H1 (cell line): ENCODE data around the gene KTN1. TPM values are rescaled to one million over a fixed set of nuclear protein-coding genes. Genes with fewer than 3 reads are reported as not detected.

ENCODE experiments used
- CHD2 ChIP-seq: IDR thresholded peaks from 2 replicates; pipeline ENCODE4 v1.6.1; 2012; ENCODE audit warnings: low read length, improper control_type of control experiment
- MAFK ChIP-seq: IDR thresholded peaks from 2 replicates; pipeline ENCODE4 v1.6.1; 2012; ENCODE audit warnings: low read depth, mild to moderate bottlenecking, improper control_type of control experiment, low read length
- NANOG ChIP-seq: IDR thresholded peaks from 2 replicates; pipeline ENCODE4 v1.6.1; 2011; ENCODE audit warnings: low read length, low read depth, mild to moderate bottlenecking, inconsistent platforms; ENCODE audit not compliant: insufficient read depth, poor library complexity, severe bottlenecking
- polyA plus RNA-seq, 7 experiments: library from polyadenylated mRNA; depleted of rRNA in 3 of 7; stranded (reverse) in 5 of 7; unstranded in 2 of 7; fragments of >200 nt in 5 of 7; fragments of 200-250 nt in 2 of 7; gene quantifications; 1 replicate in 5 of 7; 2 replicates in 1 of 7; 4 replicates in 1 of 7; pipeline versions ENCODE4 v1.2.1 to v1.2.3, GENCODE V29; 2011 to 2013; ENCODE audit warnings: missing spikeins in 2 of 7, mixed read lengths in 2 of 7
- total RNA-seq: library from RNA; stranded (reverse); fragmentation: NEBNext Ultra II Directional; extraction: Animal tissue kit (Norgen Biotek cat#: 25700); gene quantifications from 2 replicates; pipeline ENCODE4 v1.2.1, GENCODE V29; 2021
- TF ChIP-seq, protein P1 (sequence below): fragments of 300-600 bp; sonication (generic); IDR thresholded peaks from 2 replicates; pipeline ENCODE4 v1.7.1; 2012; ENCODE audit warnings: low read length, moderate library complexity, mild to moderate bottlenecking, inconsistent platforms; ENCODE audit not compliant: insufficient replicate concordance

KTN1 gene
- total and polyA plus RNA-seq, 2 of the 8 experiments (the other 6 are each of a cell fraction or from before 2014, with no cell fraction given): 15.4 to 151 TPM

DNA sequence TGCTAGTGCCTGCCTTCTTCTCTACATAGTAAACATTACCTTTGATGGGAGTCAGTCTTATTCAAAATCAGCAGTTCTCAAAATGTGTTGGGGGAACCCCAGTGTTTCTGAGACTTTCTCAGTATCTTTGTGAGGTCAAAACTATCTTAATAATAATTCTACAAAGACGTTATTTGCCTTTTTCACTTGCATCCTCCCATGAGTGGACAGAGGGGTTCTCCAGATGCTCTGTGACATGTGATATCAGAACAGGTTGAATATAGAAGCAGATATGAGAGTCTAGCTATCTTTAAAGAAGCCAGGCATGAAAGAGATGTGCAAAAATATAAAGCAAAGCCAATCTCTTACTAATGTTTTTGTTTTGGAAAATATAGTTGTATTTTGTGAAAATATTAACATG is 144.7 kb downstream of the KTN1 start (continued):
- TF ChIP-seq, protein P1, sequence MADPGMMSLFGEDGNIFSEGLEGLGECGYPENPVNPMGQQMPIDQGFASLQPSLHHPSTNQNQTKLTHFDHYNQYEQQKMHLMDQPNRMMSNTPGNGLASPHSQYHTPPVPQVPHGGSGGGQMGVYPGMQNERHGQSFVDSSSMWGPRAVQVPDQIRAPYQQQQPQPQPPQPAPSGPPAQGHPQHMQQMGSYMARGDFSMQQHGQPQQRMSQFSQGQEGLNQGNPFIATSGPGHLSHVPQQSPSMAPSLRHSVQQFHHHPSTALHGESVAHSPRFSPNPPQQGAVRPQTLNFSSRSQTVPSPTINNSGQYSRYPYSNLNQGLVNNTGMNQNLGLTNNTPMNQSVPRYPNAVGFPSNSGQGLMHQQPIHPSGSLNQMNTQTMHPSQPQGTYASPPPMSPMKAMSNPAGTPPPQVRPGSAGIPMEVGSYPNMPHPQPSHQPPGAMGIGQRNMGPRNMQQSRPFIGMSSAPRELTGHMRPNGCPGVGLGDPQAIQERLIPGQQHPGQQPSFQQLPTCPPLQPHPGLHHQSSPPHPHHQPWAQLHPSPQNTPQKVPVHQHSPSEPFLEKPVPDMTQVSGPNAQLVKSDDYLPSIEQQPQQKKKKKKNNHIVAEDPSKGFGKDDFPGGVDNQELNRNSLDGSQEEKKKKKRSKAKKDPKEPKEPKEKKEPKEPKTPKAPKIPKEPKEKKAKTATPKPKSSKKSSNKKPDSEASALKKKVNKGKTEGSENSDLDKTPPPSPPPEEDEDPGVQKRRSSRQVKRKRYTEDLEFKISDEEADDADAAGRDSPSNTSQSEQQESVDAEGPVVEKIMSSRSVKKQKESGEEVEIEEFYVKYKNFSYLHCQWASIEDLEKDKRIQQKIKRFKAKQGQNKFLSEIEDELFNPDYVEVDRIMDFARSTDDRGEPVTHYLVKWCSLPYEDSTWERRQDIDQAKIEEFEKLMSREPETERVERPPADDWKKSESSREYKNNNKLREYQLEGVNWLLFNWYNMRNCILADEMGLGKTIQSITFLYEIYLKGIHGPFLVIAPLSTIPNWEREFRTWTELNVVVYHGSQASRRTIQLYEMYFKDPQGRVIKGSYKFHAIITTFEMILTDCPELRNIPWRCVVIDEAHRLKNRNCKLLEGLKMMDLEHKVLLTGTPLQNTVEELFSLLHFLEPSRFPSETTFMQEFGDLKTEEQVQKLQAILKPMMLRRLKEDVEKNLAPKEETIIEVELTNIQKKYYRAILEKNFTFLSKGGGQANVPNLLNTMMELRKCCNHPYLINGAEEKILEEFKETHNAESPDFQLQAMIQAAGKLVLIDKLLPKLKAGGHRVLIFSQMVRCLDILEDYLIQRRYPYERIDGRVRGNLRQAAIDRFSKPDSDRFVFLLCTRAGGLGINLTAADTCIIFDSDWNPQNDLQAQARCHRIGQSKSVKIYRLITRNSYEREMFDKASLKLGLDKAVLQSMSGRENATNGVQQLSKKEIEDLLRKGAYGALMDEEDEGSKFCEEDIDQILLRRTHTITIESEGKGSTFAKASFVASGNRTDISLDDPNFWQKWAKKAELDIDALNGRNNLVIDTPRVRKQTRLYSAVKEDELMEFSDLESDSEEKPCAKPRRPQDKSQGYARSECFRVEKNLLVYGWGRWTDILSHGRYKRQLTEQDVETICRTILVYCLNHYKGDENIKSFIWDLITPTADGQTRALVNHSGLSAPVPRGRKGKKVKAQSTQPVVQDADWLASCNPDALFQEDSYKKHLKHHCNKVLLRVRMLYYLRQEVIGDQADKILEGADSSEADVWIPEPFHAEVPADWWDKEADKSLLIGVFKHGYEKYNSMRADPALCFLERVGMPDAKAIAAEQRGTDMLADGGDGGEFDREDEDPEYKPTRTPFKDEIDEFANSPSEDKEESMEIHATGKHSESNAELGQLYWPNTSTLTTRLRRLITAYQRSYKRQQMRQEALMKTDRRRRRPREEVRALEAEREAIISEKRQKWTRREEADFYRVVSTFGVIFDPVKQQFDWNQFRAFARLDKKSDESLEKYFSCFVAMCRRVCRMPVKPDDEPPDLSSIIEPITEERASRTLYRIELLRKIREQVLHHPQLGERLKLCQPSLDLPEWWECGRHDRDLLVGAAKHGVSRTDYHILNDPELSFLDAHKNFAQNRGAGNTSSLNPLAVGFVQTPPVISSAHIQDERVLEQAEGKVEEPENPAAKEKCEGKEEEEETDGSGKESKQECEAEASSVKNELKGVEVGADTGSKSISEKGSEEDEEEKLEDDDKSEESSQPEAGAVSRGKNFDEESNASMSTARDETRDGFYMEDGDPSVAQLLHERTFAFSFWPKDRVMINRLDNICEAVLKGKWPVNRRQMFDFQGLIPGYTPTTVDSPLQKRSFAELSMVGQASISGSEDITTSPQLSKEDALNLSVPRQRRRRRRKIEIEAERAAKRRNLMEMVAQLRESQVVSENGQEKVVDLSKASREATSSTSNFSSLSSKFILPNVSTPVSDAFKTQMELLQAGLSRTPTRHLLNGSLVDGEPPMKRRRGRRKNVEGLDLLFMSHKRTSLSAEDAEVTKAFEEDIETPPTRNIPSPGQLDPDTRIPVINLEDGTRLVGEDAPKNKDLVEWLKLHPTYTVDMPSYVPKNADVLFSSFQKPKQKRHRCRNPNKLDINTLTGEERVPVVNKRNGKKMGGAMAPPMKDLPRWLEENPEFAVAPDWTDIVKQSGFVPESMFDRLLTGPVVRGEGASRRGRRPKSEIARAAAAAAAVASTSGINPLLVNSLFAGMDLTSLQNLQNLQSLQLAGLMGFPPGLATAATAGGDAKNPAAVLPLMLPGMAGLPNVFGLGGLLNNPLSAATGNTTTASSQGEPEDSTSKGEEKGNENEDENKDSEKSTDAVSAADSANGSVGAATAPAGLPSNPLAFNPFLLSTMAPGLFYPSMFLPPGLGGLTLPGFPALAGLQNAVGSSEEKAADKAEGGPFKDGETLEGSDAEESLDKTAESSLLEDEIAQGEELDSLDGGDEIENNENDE: no peak
- no peak for TF ChIP-seq NANOG
- TF ChIP-seq CHD2: no peak
- TF ChIP-seq MAFK: no peak
